Stimulated activated CD8-positive, alpha-beta memory T cell treated with anti-CD3 and anti-CD28 coated beads, Interleukin-15, amount 100 ng/mL, for 1 hour (primary cell): ENCODE measurements around the gene UBE2U.
"Not testable (repeated sequence)": the region's sequence is repeated elsewhere in the genome, so short reads cannot be mapped to it uniquely, and the experiment has no call there.

Experiments used
- DNase-seq: peaks from one replicate; pipeline ENCODE4 v3.0.0-alpha.2; 2020; ENCODE audit warnings: low read depth

UBE2U gene

DNA sequence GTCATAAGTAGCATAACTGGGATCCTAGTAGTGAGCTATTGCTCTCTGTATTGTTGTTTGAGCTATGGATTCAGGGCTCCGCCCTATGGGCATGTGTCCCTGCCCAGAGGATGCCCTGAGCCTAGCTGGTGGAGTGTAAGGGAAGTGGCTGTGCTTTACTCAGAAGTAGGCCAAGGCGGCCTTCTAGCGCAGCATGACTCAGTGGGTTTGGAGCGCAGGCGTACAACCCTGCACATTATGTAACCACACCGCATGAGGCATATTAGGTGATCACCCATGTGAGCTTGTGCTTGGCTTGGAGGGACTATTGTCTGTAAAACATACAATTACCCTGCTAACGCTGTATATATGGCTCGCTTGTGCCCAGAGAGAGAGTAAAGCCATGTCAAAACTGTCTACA, 11.1 kb upstream of the UBE2U start:
- no peak for DNase-seq

DNA sequence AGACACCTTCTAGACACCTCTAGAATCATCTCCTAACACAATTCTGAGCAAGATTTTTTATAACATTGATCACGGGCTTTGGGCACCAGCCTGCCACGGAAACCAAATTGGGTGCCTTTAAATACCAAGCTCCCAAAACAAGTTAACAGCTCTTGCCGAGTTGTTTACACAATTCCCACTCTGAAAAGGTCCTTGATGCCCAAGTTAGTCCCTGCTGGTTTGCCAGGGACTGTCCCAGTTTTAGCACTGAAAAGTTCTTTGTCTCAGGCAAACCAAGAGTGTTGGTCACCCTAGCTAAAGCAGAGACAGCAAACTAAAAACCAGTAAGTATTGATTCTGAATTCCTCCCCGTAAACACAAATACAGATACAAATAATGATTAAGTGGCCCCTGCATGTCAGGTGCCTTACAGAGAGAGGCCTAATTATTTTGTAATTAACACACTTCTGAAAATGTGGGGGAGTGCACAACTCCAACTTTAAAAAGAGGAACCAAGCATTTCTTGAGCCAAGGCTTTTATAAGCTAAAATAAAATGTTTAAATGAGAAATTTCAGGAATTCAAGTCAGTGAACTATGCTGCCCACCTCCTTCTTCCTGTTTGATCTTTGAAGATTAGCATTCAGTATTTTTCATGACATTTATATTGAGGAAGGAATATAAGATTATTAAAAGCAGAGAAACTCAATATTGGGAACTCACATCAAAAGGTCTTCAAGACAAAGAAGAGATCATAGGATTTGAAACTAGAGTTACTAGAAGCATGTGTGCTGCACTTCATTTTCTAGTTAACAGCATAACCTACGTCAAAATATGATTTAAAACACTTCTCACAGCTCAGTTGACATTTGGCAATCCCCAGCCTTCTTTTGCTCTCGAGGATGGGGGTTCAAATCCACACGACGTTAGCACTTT, 9.0 kb upstream of the UBE2U start:
- DNase-seq, result no peak

DNA sequence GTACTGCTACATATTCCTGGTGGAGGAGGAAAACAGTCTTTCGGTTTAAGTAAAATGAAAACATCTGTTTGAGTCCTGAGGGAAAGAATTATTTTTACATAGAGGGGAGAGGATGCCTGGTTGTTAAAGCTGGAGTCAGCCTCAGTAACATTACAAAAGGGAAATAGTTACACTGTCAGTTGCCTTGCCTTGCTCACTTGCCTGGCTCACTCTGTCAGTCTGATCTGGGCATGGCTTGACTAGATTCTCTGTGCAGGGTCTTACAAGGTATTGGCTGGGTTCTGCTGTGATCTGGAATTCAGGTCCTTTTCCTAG, 8.4 kb upstream of the UBE2U start:
- DNase-seq, result no peak

DNA sequence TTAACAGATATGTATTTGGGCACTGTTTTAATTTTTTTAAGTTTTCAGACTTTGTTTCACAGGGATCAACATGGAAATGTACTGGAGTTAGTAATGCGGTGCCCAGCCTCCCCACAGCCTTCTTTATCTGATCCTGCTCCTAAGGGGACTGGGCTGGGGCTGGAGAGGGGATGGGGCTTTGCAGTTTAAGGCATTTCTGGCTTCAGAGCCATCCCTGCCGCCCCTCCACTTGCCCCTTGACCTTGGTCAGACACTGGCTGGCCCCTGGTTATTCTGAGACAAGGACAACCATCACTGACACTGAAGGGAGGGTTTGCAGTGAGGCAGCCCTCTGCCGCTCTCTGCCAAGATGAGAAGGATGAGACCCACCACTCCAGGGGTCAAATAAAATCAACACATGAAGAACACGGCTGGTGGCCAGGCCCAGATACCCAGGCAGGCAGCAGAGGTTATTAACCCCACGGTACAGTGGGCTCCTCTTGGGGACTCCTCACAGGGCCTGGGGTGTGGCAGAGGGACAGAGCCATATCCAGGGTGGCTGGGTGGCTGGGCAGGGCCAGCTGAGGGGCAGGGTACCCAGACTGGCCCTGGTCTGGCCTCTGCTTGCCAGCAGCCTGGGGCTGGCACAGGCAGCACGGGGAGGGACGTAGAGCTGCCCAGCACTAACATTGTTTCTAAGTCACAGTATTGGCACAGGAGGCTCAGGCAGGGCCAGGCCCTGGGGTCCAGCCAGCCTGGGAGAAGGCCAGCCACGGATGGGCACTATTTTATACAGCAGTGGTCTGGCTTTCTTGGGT, 7.2 kb upstream of the UBE2U start:
- no peak for DNase-seq

DNA sequence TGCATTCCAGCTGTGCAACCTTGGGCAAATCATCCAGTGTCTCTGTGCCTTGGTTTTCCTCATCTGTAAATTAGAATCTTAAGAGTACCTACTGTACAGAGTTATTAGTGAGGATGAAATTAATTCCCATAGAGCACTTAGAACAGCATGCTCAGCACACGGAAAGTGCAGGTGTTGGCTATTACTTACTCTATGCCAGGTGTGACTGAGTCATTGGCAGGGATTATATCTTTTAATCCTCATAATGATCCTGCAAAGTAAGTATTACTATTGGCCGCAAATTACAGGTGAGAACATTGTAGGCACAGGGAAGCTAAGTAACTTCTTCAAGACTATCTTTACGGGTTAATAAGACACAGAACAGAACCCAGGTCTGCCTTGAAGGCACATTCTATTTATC, 6.3 kb upstream of the UBE2U start:
- no peak for DNase-seq

DNA sequence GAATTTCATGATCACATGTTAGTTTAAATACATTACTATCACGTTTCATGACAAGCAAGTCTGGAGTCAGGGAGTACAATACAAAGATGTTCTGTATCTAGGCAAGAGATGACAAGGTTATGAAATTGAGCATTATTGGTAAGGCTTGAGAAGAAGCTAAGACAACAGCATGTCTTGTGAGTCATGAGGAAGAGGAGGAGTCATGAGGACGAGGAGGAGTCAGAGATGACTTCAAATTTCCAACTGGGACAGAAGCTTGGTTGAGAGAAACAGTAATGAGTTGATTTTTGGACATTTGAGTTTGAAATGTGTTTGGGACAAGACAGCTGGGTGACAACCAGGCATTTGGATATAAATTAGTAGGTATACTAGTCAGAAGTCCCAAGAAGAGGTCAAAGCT, 4.3 kb upstream of the UBE2U start:
- no peak for DNase-seq

DNA sequence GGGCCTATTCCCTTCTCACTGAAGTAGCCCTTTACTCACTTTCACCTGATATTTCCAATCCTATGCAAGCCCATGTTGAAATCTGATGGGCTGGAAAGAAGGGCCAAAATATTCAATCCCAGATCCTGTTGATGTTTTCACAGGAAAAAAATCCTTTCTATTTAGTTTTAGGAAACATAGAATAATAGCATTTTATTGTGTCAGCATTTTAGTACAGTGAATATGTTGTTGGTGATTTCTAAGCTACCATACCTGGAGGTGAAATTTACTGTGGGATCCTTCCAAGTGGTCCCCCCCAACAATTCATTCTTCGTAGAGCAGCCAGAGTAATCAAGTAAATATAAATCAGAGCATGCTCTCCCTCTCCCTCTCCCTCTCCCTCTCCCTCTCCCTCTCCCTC, 3.4 kb upstream of the UBE2U start:
- no peak for DNase-seq

DNA sequence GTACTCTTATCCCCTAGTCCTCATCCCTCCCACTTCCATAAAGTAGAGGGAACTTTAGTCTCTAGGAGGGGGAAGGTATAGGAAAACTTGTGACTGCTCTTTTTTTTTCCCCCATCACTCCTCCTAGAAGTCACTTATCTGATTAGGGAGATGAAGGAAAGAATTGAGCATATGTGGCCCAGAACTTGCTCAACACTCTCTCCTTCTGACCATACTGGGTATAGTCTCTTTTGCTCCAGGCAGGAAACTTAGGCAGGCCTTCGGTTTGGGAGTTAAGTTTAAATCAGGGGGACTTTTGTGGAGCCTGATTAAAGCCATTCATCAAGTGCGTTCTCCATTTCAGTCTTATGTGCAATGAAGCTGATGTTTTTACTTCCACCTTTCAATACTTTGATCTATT, 5.8 kb downstream of the UBE2U start:
- DNase-seq, result no peak

DNA sequence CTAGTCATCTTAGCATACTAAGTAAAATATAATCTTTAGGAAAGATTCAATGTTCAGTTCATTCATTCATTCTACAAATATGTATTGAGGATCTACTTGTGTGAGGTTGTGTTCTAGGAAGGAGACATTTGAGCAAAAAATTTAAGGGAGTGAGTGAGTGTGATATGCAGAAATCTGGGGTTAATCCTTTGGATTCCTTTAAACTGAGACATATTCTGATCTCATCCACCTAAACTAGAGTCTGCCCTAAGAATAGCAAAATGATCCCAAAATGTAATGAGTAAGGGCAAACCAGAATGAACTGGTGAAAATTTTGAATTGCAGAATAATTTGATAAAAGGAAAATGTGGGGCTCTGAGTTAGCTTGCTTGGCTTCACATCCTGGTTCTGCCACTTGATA, 8.6 kb downstream of the UBE2U start:
- no peak for DNase-seq

DNA sequence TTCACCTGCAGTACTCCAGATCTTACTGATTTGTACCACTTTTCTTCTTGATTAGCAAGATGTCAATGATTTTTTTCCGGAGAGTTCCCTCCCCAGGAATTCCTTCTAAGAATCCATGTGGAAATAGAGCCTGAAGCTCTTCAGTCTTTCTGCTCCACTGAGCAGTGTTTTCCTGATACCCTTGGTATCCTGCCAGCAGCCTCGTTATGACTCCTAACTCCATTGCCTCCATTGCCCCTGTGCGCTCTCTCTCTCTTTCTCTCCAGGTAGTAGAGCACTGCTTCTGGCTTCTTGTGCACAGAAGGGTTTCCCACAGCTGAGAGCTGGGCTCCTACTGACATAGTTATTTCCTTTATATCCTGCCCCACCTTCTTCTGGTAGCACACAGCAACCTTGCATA, 12.2 kb downstream of the UBE2U start:
- DNase-seq, result no peak

DNA sequence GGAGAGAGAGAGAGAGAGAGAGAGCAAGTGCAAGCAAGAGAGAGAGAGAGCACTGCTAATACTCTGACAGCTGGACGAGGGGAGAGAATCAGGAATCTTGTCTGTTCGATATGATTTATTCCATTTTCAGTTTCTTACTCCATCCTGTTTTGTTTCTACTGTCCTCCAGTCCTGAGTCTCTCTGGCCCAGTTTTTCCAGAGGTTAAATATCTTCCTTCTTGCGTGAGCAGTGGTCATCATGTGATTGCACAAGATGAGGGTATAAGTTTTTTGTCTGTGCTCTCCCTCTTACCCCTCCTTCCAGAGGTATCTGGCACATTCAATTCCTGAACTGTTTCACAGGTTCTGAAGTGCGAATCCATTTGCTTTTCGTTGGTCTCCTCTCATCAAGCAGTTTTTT, 16.8 kb downstream of the UBE2U start:
- no peak for DNase-seq

DNA sequence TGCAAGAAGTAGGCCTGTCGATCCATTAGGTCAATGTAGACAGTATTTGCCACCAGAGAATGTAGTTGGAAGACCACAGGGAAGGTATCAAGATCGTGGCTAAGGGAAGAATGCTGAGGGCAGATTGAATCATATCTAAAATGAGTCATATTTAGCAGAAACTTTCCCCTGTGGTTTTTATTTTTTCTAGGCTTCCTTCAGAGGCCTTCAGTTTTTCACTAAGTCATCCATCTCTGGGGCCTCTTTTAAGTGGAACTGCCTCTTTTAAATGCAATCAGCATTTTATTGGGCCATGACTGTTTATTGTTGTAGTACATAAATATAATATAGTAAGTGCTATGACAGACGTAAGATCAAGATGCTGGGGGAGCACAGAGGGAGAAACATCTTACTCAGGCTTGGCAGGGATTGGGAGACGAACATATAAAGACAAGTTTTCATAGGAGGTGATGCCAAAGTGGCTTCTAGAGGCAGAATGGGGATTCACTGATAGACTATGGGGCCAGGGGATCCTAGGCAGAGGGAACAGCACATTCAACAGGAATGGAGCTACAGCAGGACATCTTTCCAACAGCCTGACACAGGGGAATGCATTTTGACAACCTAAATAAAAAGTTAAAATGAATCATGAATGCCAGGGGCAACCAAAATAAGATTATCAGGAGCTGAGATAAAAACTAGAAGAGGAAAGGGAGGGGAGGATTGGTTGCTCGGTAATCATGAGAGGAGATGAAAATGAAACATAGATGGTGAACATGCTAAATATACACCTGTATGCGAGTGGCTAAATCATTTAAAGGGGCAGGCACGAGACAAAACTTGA, 20.1 kb downstream of the UBE2U start:
- DNase-seq, result no peak

DNA sequence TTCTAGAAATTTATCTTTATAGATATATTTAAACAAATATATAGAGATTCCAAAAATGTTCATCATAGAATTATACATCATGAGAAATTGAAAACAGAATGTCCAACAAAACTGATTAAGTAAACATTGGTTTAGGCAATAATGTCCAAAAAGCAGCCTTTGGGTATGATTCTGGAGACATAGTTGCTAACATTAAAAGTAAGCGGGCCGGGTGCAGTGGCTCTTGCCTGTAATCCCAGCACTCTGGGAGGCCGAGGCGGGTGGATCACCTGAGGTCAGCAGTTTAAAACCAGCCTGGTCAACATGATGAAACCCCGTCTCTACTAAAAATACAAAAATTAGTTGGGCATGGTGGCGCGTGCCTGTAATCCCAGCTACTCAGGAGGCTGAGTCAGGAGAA, 20.8 kb downstream of the UBE2U start:
- DNase-seq, result not testable (repeated sequence)

DNA sequence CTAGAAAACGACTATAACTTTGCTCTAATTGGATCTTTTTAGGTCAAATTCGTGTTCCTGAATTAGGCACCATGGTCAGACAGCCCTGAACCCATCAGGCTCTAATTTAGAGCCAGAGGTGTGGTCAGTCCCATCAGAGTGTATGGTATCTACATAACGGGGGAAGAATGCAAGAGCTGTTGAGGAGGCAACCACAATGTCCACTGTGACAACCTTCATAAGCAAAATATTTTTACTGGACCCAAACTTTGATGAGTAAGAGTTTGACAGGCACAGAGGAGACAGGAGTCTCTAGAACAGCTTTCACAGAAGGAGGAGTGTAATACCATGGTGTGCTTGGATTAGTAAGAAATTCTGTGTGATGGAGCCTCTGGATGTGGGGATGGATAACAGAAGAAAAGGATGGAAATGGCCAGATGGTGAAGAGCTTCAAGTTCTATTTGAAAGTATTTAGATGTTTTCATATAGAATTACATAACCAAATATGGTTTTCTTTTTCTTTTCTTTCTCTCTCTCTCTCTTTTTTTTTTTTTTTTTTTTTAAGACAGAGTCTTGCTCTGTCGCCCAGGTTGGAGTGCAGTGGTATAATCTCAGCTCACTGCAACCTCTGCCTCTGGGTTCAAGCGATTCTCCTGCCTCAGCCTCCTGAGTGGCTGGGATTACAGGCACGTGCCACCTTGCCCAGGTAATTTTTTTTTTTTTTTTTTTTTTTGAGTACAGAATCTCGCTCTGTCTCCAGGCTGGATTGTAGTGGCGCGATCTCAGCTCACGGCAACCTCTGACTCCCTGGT, 24.9 kb downstream of the UBE2U start:
- no peak for DNase-seq

DNA sequence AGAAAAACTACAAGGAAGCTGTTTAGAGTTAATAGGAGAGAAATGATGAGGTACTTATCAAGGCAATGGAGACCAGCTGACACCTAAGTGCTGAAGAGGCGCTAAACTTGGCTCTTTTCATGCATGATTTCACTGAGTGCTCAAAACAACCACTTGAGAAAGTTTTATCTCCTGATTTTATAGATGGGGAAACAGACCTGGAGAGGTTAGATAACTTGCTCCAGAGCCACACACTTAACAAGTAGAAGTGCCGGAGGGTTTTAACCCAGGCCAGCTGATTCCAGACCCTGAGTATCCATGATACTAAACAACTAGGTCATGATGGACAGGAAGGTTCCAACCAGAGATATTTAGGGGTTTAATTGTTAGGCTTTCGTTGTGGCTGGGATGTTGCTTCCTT, 25.9 kb downstream of the UBE2U start:
- DNase-seq, result no peak

DNA sequence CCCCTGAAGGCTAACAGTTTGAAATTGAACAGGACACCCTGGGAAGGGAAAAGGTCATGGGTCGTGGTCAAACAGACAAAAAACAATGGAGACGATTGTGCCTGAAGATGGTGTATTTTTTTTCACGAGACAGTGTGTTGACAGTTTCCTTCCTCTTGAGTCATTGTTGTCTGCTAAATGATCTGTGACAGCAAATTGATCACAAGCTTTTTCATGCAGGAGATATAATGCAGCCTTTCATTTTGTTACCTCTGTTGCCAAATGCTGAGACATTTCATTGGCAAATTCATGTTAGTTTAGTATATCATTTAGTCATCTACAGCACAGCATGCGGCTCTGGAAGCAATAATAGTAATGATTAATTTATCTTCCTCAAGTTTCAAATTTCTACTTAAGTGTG, 27.7 kb downstream of the UBE2U start:
- no peak for DNase-seq

DNA sequence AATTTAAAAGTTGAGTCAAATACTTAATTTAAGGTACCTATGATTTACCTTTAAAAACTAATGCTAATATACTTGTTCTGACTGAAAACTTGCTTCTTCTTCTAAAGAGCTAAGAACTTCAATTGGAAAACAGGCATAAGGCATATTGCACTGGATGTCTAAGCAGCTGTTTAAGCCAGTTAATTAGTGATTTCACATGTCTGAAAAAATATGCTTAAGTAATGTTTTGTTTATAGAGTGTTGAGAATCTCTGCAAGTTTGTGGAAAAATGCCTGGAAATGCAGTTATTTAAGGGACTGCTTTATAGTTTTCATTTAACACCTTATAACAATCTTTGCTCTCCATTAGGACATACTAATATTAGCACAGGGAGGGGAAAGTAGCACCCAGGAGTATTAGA, 28.2 kb downstream of the UBE2U start:
- no peak for DNase-seq

DNA sequence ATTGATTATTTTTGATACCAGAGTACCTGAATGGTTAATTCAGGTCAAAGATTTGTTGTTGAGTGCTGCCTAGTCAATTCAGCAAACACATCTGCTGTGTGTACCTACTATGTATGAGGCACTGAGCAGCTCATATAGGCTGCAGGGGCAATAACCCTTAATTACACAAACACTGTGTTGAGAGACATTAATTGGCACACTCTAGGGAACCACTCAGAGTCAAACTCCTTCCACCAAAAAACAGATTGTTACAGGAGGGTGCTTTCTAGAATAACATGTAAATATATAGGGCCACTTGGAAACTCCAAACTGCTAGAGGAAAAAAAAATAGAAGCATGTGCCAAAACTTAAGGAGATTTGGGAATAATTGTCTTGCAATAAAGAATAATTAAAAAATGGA, 31.3 kb downstream of the UBE2U start:
- DNase-seq, result no peak

DNA sequence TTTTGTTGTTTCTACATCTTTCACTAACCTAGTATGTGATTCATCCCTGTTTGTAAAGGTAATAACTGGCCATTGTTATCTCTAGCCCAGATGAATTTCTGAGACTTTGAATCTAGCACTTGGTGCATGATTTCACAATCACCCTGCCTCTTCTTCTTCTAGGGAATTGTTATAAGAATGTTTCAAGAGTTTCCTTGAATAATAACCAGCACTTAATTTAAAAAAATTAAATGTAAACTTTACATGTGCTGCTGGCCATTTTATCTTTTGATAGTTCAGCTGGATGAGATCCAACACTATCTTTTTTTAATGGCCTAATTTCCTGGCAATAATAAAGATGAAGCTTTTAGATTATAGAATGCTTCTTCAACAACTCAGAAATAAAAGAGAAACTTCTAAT, 31.8 kb downstream of the UBE2U start:
- DNase-seq, result no peak

DNA sequence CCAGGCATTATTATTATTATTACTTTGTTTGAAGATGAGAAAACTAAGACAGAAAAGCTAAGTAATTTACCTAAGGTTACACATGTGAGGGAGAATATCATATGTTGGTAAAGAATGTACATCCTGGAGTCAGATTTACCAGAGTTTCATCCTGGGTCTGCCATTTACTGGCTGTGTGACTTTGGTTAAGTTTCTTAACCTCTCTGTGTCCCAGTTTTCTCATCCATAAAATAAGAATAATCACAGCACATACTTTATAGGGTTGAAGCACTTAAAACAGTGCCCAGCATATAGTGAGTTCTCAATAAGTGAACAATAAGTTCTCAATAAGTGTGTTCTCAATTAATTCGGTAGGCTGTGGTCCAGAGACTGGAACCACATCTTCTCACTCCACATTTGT, 32.5 kb downstream of the UBE2U start:
- no peak for DNase-seq

DNA sequence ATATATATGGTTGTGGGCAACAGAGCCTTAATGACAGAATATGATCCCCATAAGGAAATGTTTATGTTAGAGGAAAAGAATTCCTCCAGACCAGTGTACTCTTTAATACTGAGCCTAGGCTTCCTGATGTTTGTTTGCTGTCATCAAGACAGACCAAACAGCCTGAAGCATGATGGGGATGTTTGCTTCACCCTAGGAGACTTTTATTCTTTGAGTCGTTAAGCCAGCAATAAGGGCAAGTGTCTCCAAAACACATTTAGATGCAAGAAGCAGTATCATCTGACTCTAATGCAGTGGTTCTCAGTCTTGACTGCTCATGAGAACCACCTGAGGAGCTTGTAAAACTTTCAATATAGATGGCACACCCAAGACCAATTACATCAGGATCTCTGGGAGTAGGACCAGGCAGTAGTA, 33.1 kb downstream of the UBE2U start:
- DNase-seq, result no peak

DNA sequence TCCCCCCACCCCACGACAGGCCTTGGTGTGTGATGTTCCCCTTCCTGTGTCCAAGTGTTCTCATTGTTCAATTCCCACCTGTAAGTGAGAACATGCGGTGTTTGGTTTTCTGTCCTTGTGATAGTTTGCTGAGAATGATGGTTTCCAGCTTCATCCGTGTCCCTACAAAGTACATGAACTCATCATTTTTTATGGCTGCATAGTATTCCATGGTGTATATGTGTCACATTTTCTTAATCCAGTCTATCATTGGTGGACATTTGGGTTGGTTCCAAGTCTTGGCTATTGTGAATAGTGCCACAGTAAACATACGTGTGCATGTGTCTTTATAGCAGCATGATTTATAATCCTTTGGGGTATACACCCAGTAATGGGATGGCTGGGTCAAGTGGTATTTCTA, 36.1 kb downstream of the UBE2U start:
- not testable (repeated sequence) for DNase-seq
